Fibroblast of skin of back (primary cell): ENCODE measurements around the gene SYK.
A peak's percentile ranks its signal among the peaks of the same experiment; 100 is the strongest.

ENCODE experiments used
- DNase-seq: peaks from one replicate; pipeline ENCODE4 v3.0.0-alpha.2; 2013

SYK gene

GRCh38 chr9:90853945-90854344 is 52.3 kb downstream of the SYK start:
- DNase-seq, result no peak

- no peak for DNase-seq
These were observed 53.1 kb downstream of the SYK start for GRCh38 chr9:90854637-90855175.

GRCh38 chr9:90855208-90855902 is 53.7 kb downstream of the SYK start:
- no peak for DNase-seq

- DNase-seq, result no peak
These were observed 55.5 kb downstream of the SYK start for GRCh38 chr9:90857091-90857490.

- DNase-seq, result no peak
These were observed 56.2 kb downstream of the SYK start for GRCh38 chr9:90857855-90858254.

- no peak for DNase-seq
These were observed 56.9 kb downstream of the SYK start for GRCh38 chr9:90858457-90858901.

- no peak for DNase-seq
These were observed 58.8 kb downstream of the SYK start for GRCh38 chr9:90860382-90860781.

- no peak for DNase-seq
These were observed 59.2 kb downstream of the SYK start for GRCh38 chr9:90860826-90861225.

- DNase-seq, result no peak
These were observed 59.8 kb downstream of the SYK start for GRCh38 chr9:90861380-90861779.

- no peak for DNase-seq
These were observed 60.5 kb downstream of the SYK start for GRCh38 chr9:90861826-90862740.

GRCh38 chr9:90864779-90865178 is 63.2 kb downstream of the SYK start:
- no peak for DNase-seq

GRCh38 chr9:90867101-90867500 is 65.5 kb downstream of the SYK start:
- no peak for DNase-seq

GRCh38 chr9:90868555-90868954 is 66.9 kb downstream of the SYK start:
- DNase-seq, result no peak

GRCh38 chr9:90869361-90869760 is 67.7 kb downstream of the SYK start:
- DNase-seq, result no peak

GRCh38 chr9:90870621-90871326 is 69.2 kb downstream of the SYK start:
- DNase-seq, result peak; percentile 35

- DNase-seq, result peak; percentile 22
These were observed 69.8 kb downstream of the SYK start for GRCh38 chr9:90871327-90871935.

GRCh38 chr9:90872835-90873294 is 71.2 kb downstream of the SYK start:
- peak; percentile 13 for DNase-seq

- DNase-seq, result no peak
These were observed 71.8 kb downstream of the SYK start for GRCh38 chr9:90873422-90873821.

GRCh38 chr9:90874194-90874593 is 72.6 kb downstream of the SYK start:
- DNase-seq, result no peak

- DNase-seq, result no peak
These were observed 76.9 kb downstream of the SYK start for GRCh38 chr9:90878562-90878961.

- DNase-seq, result no peak
These were observed 78.4 kb downstream of the SYK start for GRCh38 chr9:90880066-90880465.

- no peak for DNase-seq
These were observed 79.0 kb downstream of the SYK start for GRCh38 chr9:90880669-90881068.
